22Rv1 (cell line): ENCODE measurements around the gene RAP2C.

Experiments used
- CTCF ChIP-seq: fragments of 450-650 bp; IDR thresholded peaks from 2 replicates; pipeline ENCODE4 v1.5.1; 2017; ENCODE audit warnings: mild to moderate bottlenecking
- ZFX ChIP-seq: fragments of 450-650 bp; IDR thresholded peaks from 2 replicates; pipeline ENCODE4 v1.6.1; 2017; ENCODE audit warnings: antibody characterized with exemption, borderline replicate concordance

GRCh38 chrX:132227383-132228112, 8.3 kb upstream of the RAP2C start:
- no peak for TF ChIP-seq CTCF
- no peak for TF ChIP-seq ZFX
